IMR-90 (cell line): ENCODE results near the gene CYSTM1. TPM values are rescaled to one million over a fixed set of nuclear protein-coding genes. Genes with fewer than 3 reads are reported as not detected.

Source experiments
- ATAC-seq: fragments of 200-7000 bp; cut with Tn5 transposase; 2 replicates; pipeline ENCODE4 v1.9.1; 2020; ENCODE audit warnings: low read depth, mild to moderate bottlenecking, moderate library complexity
- BruUV-seq: library from RNA; stranded (reverse); fragments of 400-500 nt; replicated peaks from 2 replicates; lab custom pipeline; 2021; lab: Mats Ljungman, UMichigan
- CTCF ChIA-PET: fragments of 300-600 bp; formaldehyde crosslinking; extraction: SDS; loops from one replicate; lab custom pipeline; 2021; ENCODE audit warnings: antibody characterized with exemption; lab: Yijun Ruan, JAX
- POLR2A ChIA-PET: fragments of 300-600 bp; sonication (Branson Sonifier 250); formaldehyde crosslinking; loops from one replicate; lab custom pipeline; 2022; ENCODE audit warnings: antibody characterized with exemption; ENCODE audit not compliant: unreplicated experiment; lab: Charles Lee
- DNase-seq: peaks from one replicate; pipeline ENCODE4 v3.0.0; 2013
- H2AFZ ChIP-seq: replicated peaks from 2 replicates; pipeline ENCODE3; 2013; ENCODE audit warnings: low read length, mild to moderate bottlenecking; ENCODE audit not compliant: poor library complexity
- H2AK5ac ChIP-seq: 2 replicates; pipeline ENCODE4 v1.6.1; 2013; ENCODE audit warnings: low read depth, low read length, inconsistent platforms
- H2AK9ac ChIP-seq: replicated peaks from 2 replicates; pipeline ENCODE3; 2013; ENCODE audit warnings: mild to moderate bottlenecking, low read depth, low read length, moderate library complexity; ENCODE audit not compliant: poor library complexity
- H2BK120ac ChIP-seq: 2 replicates; pipeline ENCODE4 v1.6.1; 2013; ENCODE audit warnings: low read depth, low read length, inconsistent platforms
- H2BK15ac ChIP-seq: 3 replicates; pipeline ENCODE4 v1.6.1; 2013; ENCODE audit warnings: low read depth, low read length, inconsistent platforms
- H2BK20ac ChIP-seq: 2 replicates; pipeline ENCODE4 v1.6.1; 2013; ENCODE audit warnings: low read depth, mild to moderate bottlenecking, inconsistent platforms, low read length, moderate library complexity
- H2BK5ac ChIP-seq: 2 replicates; pipeline ENCODE4 v1.6.1; 2013; ENCODE audit warnings: mild to moderate bottlenecking, low read depth, low read length, inconsistent platforms; ENCODE audit not compliant: poor library complexity, severe bottlenecking
- H3K14ac ChIP-seq: replicated peaks from 2 replicates; pipeline ENCODE4 v1.6.1; 2013; ENCODE audit warnings: low read depth, low read length, inconsistent platforms
- H3K18ac ChIP-seq: 2 replicates; pipeline ENCODE4 v1.6.1; 2013; ENCODE audit warnings: low read depth, low read length, control low read depth
- H3K23ac ChIP-seq: 2 replicates; pipeline ENCODE4 v1.6.1; 2013; ENCODE audit warnings: low read depth, low read length, inconsistent platforms
- H3K27ac ChIP-seq: 2 replicates; pipeline ENCODE4 v1.5.1; 2013; ENCODE audit warnings: mild to moderate bottlenecking, control low read depth, low read length; ENCODE audit not compliant: insufficient read depth
- H3K27me3 ChIP-seq: 2 replicates; pipeline ENCODE4 v1.6.1; 2013; ENCODE audit warnings: low read length; ENCODE audit not compliant: control insufficient read depth, insufficient read depth
- H3K36me3 ChIP-seq: 2 replicates; pipeline ENCODE4 v1.6.1; 2013; ENCODE audit warnings: low read length, mixed read lengths; ENCODE audit not compliant: control insufficient read depth, insufficient read depth
- H3K4ac ChIP-seq: 2 replicates; pipeline ENCODE4 v1.6.1; 2013; ENCODE audit warnings: low read depth, low read length, inconsistent platforms
- H3K4me1 ChIP-seq: 2 replicates; pipeline ENCODE4 v1.6.1; 2013; ENCODE audit warnings: low read length, mixed read lengths; ENCODE audit not compliant: control insufficient read depth, insufficient read depth
- H3K4me2 ChIP-seq: 2 replicates; pipeline ENCODE4 v1.6.1; 2013; ENCODE audit warnings: low read depth, mild to moderate bottlenecking, control low read depth, low read length, moderate library complexity
- H3K4me3 ChIP-seq: 2 replicates; pipeline ENCODE4 v1.5.1; 2013; ENCODE audit warnings: low read depth, mild to moderate bottlenecking, control low read depth, low read length, moderate library complexity; ENCODE audit not compliant: insufficient read depth
- H3K56ac ChIP-seq: 2 replicates; pipeline ENCODE4 v1.6.1; 2013; ENCODE audit warnings: low read length, inconsistent platforms; ENCODE audit not compliant: insufficient read depth; ENCODE audit errors: extremely low read depth
- H3K79me1 ChIP-seq, 2 experiments: 2 replicates each; pipeline ENCODE4 v1.6.1; 2013; ENCODE audit warnings: low read length in 2 of 2, inconsistent platforms in 1 of 2, low read depth in 1 of 2
- H3K9ac ChIP-seq: 2 replicates; pipeline ENCODE4 v1.6.1; 2013; ENCODE audit warnings: low read depth, low read length, control low read depth
- H3K9me1 ChIP-seq: 2 replicates; pipeline ENCODE4 v1.6.1; 2013; ENCODE audit warnings: low read length, inconsistent platforms; ENCODE audit not compliant: insufficient read depth
- H3K9me3 ChIP-seq: 2 replicates; pipeline ENCODE4 v1.6.1; 2013; ENCODE audit warnings: low read length; ENCODE audit not compliant: control insufficient read depth, insufficient read depth
- H4K20me1 ChIP-seq: 2 replicates; pipeline ENCODE4 v1.6.1; 2013; ENCODE audit warnings: low read length, inconsistent platforms; ENCODE audit not compliant: insufficient read depth
- H4K5ac ChIP-seq: 2 replicates; pipeline ENCODE4 v1.6.1; 2013; ENCODE audit warnings: mild to moderate bottlenecking, low read depth, low read length, control low read depth
- H4K8ac ChIP-seq, 2 experiments: 2 replicates each; pipeline ENCODE4 v1.6.1; 2013; ENCODE audit warnings: low read depth in 2 of 2, low read length in 2 of 2, control low read depth in 1 of 2, inconsistent platforms in 1 of 2
- H4K91ac ChIP-seq: 2 replicates; pipeline ENCODE4 v1.6.1; 2013; ENCODE audit warnings: low read depth, low read length, inconsistent platforms; ENCODE audit not compliant: insufficient read depth
- BHLHE40 ChIP-seq: fragments of 150-350 bp; IDR thresholded peaks from 2 replicates; pipeline ENCODE4 v1.6.1; 2016; ENCODE audit warnings: mild to moderate bottlenecking, low read depth, low read length
- CEBPB ChIP-seq: IDR thresholded peaks from 2 replicates; pipeline ENCODE4 v1.6.1; 2012; ENCODE audit warnings: low read depth, low read length, improper control_type of control experiment
- CHD1 ChIP-seq: IDR thresholded peaks from 2 replicates; pipeline ENCODE4 v1.6.1; 2012; ENCODE audit warnings: low read depth, low read length, improper control_type of control experiment
- FOS ChIP-seq: fragments of 150-350 bp; IDR thresholded peaks from 2 replicates; pipeline ENCODE4 v1.6.1; 2016; ENCODE audit warnings: low read depth, low read length
- MAFK ChIP-seq: IDR thresholded peaks from 2 replicates; pipeline ENCODE4 v1.6.1; 2012; ENCODE audit warnings: low read depth, low read length, improper control_type of control experiment
- MAZ ChIP-seq: IDR thresholded peaks from 2 replicates; pipeline ENCODE4 v1.6.1; 2012; ENCODE audit warnings: low read depth, mild to moderate bottlenecking, low read length, improper control_type of control experiment, moderate library complexity, borderline replicate concordance
- MXI1 ChIP-seq: IDR thresholded peaks from 2 replicates; pipeline ENCODE4 v1.6.1; 2012; ENCODE audit warnings: low read depth, mild to moderate bottlenecking, low read length, moderate library complexity, borderline replicate concordance
- RAD21 ChIP-seq: IDR thresholded peaks from 2 replicates; pipeline ENCODE4 v1.6.1; 2012; ENCODE audit warnings: low read length, improper control_type of control experiment
- RFX5 ChIP-seq: IDR thresholded peaks from 2 replicates; pipeline ENCODE4 v1.8.0; 2012; ENCODE audit warnings: low read depth, mild to moderate bottlenecking, low read length, moderate library complexity
- SMC3 ChIP-seq: fragments of 150-350 bp; IDR thresholded peaks from 2 replicates; pipeline ENCODE4 v1.6.1; 2016; ENCODE audit warnings: low read depth, mild to moderate bottlenecking, antibody characterized with exemption, low read length, moderate library complexity
- WGBS, 2 experiments: methylation state at CpG; one replicate each; pipeline versions ENCODE4 v1.1.5 to v1.1.7; 2013; ENCODE audit warnings: missing lambda C conversion rate in 2 of 2; ENCODE audit not compliant: insufficient read length in 1 of 2; ENCODE audit errors: extremely low coverage in 2 of 2; 5-methylcytosine and 5-hydroxymethylcytosine counted together
- dilution Hi-C: fragments of 300-500 bp; cut with HindIII; formaldehyde crosslinking; loops from one replicate; pipeline ENCODE4 v1.14.3; 2018; ENCODE audit warnings: low sequenced_read_pairs; ENCODE audit not compliant: unreplicated experiment
- in situ Hi-C: fragments of 300-500 bp; cut with MboI; formaldehyde crosslinking; loops from 3 replicates; pipeline ENCODE4 v1.14.3; 2019; ENCODE audit warnings: low sequenced_read_pairs, inconsistent platforms, mixed read lengths
- intact Hi-C: fragments of 100-400 bp; cut with micrococcal nuclease; formaldehyde crosslinking; loops from 2 replicates; pipeline ENCODE4 v1.10.0; 2022
- polyA plus RNA-seq, 3 experiments: library from polyadenylated mRNA; depleted of rRNA; stranded (reverse); fragments of >200 nt; gene quantifications; 2 replicates each; pipeline ENCODE4 v1.2.3, GENCODE V29; 2012; ENCODE audit warnings: low replicate concordance in 1 of 3
- total RNA-seq: library from RNA; depleted of rRNA; stranded (reverse); fragments of >200 nt; gene quantifications from 2 replicates; pipeline ENCODE4 v1.2.3, GENCODE V29; 2012
- TF ChIP-seq, protein P1 (sequence below): fragments of 150-350 bp; IDR thresholded peaks from 2 replicates; pipeline ENCODE4 v1.6.1; 2017; ENCODE audit warnings: mild to moderate bottlenecking, antibody characterized with exemption, low read length, low read depth
- TF ChIP-seq, protein P2 (sequence below): fragments of 150-350 bp; IDR thresholded peaks from 2 replicates; pipeline ENCODE4 v1.6.1; 2016; ENCODE audit warnings: low read depth, mild to moderate bottlenecking, low read length, moderate library complexity, borderline replicate concordance

Gene CYSTM1
- total and polyA plus RNA-seq, 2 of the 4 experiments (the other 2 are of a cell fraction), result 7.3 to 15.0 TPM

DNA sequence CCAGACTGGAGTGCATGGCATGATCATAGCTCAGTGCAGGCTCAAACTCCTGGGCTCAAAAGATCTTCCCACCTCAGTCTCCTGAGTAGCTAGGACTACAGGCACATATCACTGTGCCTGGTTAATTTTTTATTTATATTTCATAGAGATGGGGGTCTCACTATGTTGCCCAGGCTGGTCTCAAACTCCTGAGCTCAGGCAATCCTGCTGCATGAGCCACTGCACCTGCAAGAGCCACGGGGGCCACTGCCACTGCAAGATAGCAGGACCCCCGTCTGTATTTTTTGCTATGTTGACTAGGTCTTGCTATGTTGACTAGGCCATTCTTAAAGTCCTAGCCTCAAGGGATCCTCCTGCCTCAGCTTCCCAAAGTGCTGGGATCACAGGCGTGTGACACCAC is 6.5 kb downstream of the CYSTM1 start:
- Histone ChIP-seq H3K27me3 (no peaks in the 10 kb centered on the region), H3K27ac (no peak overlapping the region), H4K91ac (no peak overlapping the region), H3K23ac (no peak overlapping the region), H3K18ac (no peak overlapping the region), H2AFZ (no peak overlapping the region), H4K5ac (no peak overlapping the region), H3K9ac (no peak overlapping the region), H3K56ac (no peak overlapping the region), H3K4ac (no peak overlapping the region), H3K79me1 (peaks cover 0 to 7% of the 10 kb centered on the region in 2 experiments; a peak in 2 of 4 replicates), H3K9me3 (no peaks in the 10 kb centered on the region), H2AK9ac (no peak overlapping the region), H2AK5ac (no peak overlapping the region), H3K4me2 (no peak overlapping the region), H2BK5ac (no peak overlapping the region), H2BK120ac (no peak overlapping the region), H4K8ac (no peak overlapping the region), H3K14ac (no peak overlapping the region), H2BK20ac (no peak overlapping the region), H2BK15ac (no peak overlapping the region), H3K36me3 (no peaks in the 10 kb centered on the region), H3K4me1 (peaks cover 10% of the 10 kb centered on the region), H3K4me3 (no peak overlapping the region), H4K20me1 (no peaks in the 10 kb centered on the region), H3K9me1 (no peaks in the 10 kb centered on the region; the same call in 1 of the 2 replicates)
- ChIA-PET POLR2A (no interaction called here), CTCF (no interaction called here)
- in situ Hi-C loops (no loop called here), dilution Hi-C loops (no loop called here), intact Hi-C loops (loop anchor here (5.0 kb wide), 1 partner anchor 41 kb away; no protein-coding TSS in a partner anchor)
- BruUV-seq, result no TSS peak
- no peak for ATAC-seq
- WGBS, 2 experiments, result 83% methylated on average over 1 of the region's 3 CpGs; no CpG with 5 or more reads in 1 of the 2 experiments
- TF ChIP-seq SMC3 (no peak), MAZ (no peak), CHD1 (no peak), MXI1 (no peak), CEBPB (no peak), BHLHE40 (no peak), RFX5 (no peak), FOS (no peak), RAD21 (no peak), MAFK (no peak)
- TF ChIP-seq, protein P1, sequence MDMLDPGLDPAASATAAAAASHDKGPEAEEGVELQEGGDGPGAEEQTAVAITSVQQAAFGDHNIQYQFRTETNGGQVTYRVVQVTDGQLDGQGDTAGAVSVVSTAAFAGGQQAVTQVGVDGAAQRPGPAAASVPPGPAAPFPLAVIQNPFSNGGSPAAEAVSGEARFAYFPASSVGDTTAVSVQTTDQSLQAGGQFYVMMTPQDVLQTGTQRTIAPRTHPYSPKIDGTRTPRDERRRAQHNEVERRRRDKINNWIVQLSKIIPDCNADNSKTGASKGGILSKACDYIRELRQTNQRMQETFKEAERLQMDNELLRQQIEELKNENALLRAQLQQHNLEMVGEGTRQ, result no peak
- TF ChIP-seq, protein P2, sequence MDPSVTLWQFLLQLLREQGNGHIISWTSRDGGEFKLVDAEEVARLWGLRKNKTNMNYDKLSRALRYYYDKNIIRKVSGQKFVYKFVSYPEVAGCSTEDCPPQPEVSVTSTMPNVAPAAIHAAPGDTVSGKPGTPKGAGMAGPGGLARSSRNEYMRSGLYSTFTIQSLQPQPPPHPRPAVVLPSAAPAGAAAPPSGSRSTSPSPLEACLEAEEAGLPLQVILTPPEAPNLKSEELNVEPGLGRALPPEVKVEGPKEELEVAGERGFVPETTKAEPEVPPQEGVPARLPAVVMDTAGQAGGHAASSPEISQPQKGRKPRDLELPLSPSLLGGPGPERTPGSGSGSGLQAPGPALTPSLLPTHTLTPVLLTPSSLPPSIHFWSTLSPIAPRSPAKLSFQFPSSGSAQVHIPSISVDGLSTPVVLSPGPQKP, result no peak
- no peak for DNase-seq
